ENCODE measurements around the gene EPHB3.
A peak's percentile ranks its signal among the peaks of the same experiment; 100 is the strongest.

EPHB3 gene

DNA sequence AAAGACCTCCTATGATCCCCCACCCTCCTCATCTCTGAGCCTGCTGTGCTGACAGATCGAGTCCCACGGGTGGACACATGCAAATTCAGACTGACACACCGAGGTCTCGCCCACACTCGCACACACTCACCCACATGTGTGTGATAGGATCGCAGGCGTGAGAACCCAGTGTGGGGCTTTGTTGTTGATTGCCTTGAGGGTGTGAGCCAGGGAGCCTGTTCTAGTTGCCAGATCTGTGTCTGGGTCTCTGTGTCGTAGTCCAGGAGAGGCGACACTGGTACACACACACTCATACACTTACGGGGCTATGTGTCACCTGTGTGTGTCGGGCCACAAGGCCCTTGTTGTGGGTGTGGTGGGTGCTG, 2.0 kb downstream of the EPHB3 start:
- TF ChIP-seq, protein P1, sequence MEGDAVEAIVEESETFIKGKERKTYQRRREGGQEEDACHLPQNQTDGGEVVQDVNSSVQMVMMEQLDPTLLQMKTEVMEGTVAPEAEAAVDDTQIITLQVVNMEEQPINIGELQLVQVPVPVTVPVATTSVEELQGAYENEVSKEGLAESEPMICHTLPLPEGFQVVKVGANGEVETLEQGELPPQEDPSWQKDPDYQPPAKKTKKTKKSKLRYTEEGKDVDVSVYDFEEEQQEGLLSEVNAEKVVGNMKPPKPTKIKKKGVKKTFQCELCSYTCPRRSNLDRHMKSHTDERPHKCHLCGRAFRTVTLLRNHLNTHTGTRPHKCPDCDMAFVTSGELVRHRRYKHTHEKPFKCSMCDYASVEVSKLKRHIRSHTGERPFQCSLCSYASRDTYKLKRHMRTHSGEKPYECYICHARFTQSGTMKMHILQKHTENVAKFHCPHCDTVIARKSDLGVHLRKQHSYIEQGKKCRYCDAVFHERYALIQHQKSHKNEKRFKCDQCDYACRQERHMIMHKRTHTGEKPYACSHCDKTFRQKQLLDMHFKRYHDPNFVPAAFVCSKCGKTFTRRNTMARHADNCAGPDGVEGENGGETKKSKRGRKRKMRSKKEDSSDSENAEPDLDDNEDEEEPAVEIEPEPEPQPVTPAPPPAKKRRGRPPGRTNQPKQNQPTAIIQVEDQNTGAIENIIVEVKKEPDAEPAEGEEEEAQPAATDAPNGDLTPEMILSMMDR (IDR thresholded peaks at IDR 0.05; ENCODE audit: low read depth, low read length, missing control alignments): no peak
- peak overlapping the region; percentile 48 for H3K4me3 ChIP-seq (replicated peaks; ENCODE audit: low read depth, low read length)
- no peak for DNase-seq (ENCODE audit: extremely low read depth, low read depth)

DNA sequence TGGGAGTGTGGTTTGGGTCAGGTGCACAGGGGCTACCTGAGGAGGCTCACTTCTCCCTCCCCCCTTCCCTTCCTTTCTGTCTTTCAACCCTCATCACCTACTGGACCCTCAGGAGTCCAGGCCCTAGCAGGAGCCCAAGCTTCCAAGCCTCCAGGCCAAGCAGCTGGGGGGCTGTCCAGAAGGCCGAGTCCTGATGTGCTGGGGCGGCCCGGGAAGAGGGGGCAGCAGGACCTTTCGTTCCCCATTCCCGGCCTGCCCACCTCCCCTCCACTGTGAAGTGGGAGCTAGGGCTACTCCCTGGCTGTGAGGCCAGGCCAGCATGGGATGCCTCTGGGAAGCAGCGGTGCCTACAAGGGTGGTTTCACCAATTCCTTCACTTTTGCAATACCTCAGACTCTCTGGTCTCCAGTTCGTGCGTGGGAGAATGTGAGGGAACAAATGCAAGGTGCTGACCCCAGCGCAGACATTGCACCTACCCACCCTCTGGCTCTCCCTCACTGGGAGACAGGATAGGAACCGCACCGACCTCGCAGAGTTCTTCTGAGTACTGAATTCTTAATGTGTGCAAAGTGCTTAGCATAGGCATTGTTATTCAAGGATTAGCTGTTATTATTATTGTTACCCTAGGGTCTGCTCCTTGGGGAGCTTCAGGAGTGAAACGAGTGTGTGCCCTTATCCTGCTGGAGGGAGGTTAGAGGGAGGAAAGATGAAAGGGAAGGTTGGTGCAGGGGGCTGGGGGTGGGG, 2.5 kb downstream of the EPHB3 start:
- H3K4me3 ChIP-seq (replicated peaks; ENCODE audit: low read depth, low read length): peak overlapping the region; percentile 48
- TF ChIP-seq, protein P1 (IDR thresholded peaks at IDR 0.05; ENCODE audit: low read depth, low read length, missing control alignments): no peak
- DNase-seq (ENCODE audit: extremely low read depth, low read depth): no peak

DNA sequence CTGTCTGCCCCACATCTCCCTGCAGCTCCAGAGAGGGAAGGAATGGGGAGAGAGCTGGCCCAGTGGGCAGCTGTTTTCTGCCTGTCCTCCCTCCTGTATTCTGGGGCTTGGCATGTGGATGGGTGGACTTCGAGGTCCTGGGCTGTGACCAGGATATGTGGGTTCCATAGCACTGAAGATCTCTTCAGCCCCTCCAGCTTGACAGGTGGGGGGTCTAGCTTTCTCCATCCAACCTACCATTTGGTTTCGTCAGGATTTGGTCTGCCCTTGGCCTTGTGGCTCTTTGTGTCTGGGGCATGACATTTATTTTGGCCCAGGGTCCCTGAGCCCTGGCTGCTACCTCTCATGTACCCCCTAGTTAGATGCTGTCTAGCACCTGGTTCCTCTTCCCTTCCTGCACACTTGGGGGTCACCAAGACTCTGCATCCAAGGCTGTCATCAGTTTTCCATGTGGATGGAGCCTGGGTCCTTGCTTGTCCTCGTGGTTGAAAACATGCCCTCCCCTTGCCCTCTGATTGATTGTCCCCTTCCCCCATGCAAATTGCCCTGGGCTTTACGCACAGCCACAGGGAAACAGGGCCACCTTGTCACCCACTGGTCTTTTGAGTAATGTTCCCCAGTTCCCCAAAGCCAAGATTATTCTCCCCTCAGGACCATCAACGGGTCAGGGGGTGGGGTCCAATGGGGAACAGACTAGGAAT, 3.2 kb downstream of the EPHB3 start:
- TF ChIP-seq, protein P1 (IDR thresholded peaks at IDR 0.05; ENCODE audit: low read depth, low read length, missing control alignments): no peak
- H3K4me3 ChIP-seq (replicated peaks; ENCODE audit: low read depth, low read length): 0 out of 2 replicates have a peak overlapping the region, but pooled peaks have one; percentile 2
- DNase-seq (ENCODE audit: extremely low read depth, low read depth): no peak

DNA sequence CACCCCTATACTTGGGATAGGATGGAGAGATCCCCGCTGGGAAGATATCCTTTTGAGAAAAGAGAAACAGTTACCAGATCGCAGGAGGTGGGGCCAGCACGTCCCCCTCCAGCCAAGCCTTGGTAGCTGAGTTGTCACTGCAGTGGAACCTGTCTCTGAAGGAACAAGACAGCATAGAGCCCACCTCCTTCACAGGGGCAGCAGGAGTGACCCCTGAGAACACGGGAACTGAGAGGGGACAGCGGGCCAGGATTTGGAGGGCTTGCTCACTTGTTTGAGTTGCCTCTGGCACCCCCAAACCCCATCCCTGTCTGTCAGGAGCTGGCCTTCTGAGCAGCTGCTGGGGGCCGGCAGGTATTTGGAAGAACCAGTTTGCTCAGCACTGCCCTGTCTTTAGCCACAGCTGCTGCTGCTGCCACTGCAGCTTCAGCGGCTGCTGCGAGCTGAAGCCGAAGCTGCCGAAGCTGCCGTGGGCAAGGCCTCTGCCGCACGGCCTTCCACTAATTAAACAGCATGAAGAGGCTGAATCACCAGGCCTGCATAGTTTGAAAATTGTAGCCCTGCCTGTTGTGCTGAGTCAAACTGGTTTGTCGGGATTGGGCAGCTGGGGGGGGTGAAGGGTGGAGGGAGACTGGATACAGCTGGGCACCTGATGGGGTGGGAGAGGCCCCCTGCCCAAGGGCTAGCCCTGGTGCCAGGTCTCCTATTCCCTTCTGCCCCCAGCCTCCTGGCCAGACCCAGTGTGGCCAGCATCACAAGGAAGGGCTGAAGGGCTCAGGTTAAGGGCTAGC, 4.0 kb downstream of the EPHB3 start:
- DNase-seq (ENCODE audit: extremely low read depth, low read depth): peak; percentile 65
- peak overlapping the region; percentile 2; the same call in 1 of the 2 replicates for H3K4me3 ChIP-seq (replicated peaks; ENCODE audit: low read depth, low read length)
- TF ChIP-seq, protein P1 (IDR thresholded peaks at IDR 0.05; ENCODE audit: low read depth, low read length, missing control alignments): no peak

DNA sequence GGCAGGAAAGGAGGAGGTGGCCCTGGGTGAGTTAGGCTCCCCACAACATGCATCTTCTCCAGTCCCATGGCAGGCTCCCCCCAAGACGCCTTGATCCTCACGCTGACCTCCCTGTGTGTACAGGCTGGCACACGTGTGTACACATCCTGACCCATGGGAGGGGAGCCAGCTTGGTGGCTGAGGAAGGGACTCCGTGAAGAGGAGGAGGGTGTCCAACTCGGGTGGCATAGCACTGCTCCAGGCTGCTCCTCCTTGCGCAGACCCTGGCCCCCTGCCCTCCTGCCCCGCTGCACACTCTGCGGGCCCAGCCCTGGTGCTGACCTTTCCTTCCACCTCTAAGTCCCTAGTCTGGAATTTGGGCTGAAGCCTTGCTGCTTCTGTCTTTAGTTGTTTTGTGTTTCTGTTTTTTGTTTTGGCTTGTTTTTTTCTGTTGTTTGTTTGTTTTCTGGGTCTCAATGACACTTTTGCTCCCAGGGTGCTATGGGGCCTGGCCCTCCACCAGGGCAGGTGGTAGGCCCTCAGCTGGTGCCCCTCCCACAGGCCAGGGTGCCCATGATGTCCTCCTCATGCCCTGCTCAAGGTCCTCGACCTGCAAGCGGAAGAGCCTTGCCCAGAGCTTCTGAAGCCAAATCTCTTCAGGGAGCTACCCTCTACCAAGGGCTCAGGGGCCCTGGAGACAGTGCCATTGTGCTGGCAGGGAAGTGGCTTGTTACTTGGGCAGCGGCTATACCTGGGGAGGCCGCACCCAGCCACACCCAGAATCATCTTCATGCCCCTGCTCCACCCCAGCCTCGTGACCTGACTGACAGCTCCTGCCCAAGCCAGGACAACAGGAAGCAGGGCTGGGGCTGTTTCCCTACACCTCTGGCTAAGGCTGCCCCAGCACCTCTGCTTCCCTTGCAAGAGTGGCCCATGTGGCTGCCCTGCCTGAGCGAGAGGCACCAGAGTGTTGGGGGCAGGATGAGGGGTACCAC, 5.1 kb downstream of the EPHB3 start:
- DNase-seq (ENCODE audit: extremely low read depth, low read depth): no peak
- TF ChIP-seq, protein P1 (IDR thresholded peaks at IDR 0.05; ENCODE audit: low read depth, low read length, missing control alignments): no peak
- no peak overlapping the region for H3K4me3 ChIP-seq (replicated peaks; ENCODE audit: low read depth, low read length)
